PC-3 (cell line): Measurements from ENCODE around the gene IFIT3.

Source experiments
- EZH2 ChIP-seq: fragments of 300-600 bp; sonication (generic); IDR thresholded peaks from one replicate; pipeline ENCODE4 v1.6.1; 2017; ENCODE audit warnings: antibody characterized with exemption, mild to moderate bottlenecking, low read length; ENCODE audit not compliant: unreplicated experiment
- TF ChIP-seq, protein P1 (sequence below): fragments of 300-600 bp; sonication (generic); conservative IDR thresholded peaks from 2 replicates; pipeline ENCODE4 v1.5.1; 2017; ENCODE audit warnings: antibody characterized with exemption, low read depth, mild to moderate bottlenecking, low read length

DNA sequence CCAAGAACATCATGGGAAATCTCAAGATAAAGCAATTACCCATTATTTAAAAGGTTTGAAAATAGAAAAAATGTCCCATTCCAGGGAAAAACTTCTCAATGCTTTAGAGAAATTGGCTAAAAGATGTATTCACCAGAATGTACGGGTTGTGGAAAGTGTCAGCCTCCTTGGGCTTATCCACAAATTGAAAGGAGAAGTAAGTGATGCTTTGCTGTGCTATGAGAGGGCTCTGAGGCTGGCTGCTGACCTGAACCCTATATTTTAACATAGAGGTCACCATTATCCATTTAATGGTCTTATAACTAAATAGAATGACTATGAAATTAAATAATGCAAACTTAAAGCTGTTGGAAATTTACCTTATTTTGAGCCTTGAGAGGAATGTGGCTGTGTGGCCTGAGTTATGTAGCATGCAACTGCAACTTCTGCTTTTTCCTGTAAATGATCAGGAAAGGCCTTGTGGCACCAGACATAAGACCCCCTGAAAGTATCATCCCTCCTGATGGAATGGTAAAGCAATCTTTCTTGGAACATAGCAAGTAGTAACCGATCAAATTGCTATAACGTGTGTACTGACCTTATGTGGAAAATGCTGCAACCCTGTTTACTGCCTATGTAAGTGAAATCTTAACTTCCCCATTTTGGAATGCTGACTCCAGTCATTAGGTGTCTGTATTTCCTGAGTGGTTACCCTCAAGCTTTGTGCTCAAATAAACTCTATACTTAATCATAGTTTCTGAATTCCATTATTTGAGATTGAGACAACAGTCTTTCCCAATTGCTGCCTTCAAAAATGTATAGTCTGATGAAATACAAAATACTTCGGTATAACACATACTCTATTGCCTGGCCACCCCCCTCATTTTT is 56.9 kb downstream of the IFIT3 start:
- TF ChIP-seq, protein P1, sequence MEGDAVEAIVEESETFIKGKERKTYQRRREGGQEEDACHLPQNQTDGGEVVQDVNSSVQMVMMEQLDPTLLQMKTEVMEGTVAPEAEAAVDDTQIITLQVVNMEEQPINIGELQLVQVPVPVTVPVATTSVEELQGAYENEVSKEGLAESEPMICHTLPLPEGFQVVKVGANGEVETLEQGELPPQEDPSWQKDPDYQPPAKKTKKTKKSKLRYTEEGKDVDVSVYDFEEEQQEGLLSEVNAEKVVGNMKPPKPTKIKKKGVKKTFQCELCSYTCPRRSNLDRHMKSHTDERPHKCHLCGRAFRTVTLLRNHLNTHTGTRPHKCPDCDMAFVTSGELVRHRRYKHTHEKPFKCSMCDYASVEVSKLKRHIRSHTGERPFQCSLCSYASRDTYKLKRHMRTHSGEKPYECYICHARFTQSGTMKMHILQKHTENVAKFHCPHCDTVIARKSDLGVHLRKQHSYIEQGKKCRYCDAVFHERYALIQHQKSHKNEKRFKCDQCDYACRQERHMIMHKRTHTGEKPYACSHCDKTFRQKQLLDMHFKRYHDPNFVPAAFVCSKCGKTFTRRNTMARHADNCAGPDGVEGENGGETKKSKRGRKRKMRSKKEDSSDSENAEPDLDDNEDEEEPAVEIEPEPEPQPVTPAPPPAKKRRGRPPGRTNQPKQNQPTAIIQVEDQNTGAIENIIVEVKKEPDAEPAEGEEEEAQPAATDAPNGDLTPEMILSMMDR: no peak
- no peak for TF ChIP-seq EZH2
